K562 (cell line): ENCODE measurements around the gene NSUN2. TPM values are rescaled to one million over a fixed set of nuclear protein-coding genes. Genes with fewer than 3 reads are reported as not detected.

Experiments
- ATAC-seq: fragments of 200-7000 bp; cut with Tn5 transposase; 3 replicates; pipeline ENCODE4 v1.9.1; 2020; ENCODE audit warnings: moderate library complexity
- BruUV-seq: library from RNA; stranded (reverse); fragments of 400-500 nt; replicated peaks from 2 replicates; lab custom pipeline; 2021; lab: Mats Ljungman, UMichigan
- CTCF ChIA-PET: fragments of 300-600 bp; formaldehyde crosslinking; extraction: SDS; loops from one replicate; lab custom pipeline; 2021; ENCODE audit warnings: low intra/inter-chr PET ratio; lab: Yijun Ruan, JAX
- POLR2A ChIA-PET: fragments of 300-600, 350-650 bp; sonication (Branson Sonifier 250); formaldehyde crosslinking; extraction: SDS; loops from one replicate; lab custom pipeline; 2021; ENCODE audit warnings: antibody characterized with exemption, inconsistent platforms; lab: Yijun Ruan, JAX
- DNase-seq, 4 experiments: peaks; one replicate each; pipeline versions ENCODE4 v3.0.0 to v3.0.0-alpha.2; 2011 to 2018; ENCODE audit warnings: low spot score in 3 of 4, mixed read lengths in 3 of 4; ENCODE audit errors: extremely low read depth in 1 of 4
- FAIRE-seq: peaks from 2 replicates; lab custom pipeline; 2011; peaks lifted over from hg19 to GRCh38; lab: Jason Lieb, UNC
- H2AFZ ChIP-seq: 2 replicates; pipeline ENCODE4 v1.6.0; 2011; ENCODE audit warnings: low read depth, low read length, control low read depth, inconsistent platforms
- H3K27ac ChIP-seq: fragments of 200-600 bp; 3 replicates; pipeline ENCODE4 v1.8.0; 2011; ENCODE audit warnings: low read depth, mild to moderate bottlenecking, control low read depth, inconsistent platforms, low read length, moderate library complexity, mixed read lengths; ENCODE audit errors: extremely low read depth
- H3K27me3 ChIP-seq, 2 experiments: fragments of 300-600 bp in 1 of 2; 2 replicates in 1 of 2; 3 replicates in 1 of 2; pipeline versions ENCODE4 v1.6.0 to v1.8.0; 2011; ENCODE audit warnings: inconsistent platforms in 2 of 2, low read length in 2 of 2, mild to moderate bottlenecking in 1 of 2, mixed read lengths in 1 of 2, moderate library complexity in 1 of 2; ENCODE audit not compliant: control insufficient read depth in 2 of 2, insufficient read depth in 2 of 2
- H3K36me3 ChIP-seq: fragments of 300-600 bp; 3 replicates; pipeline ENCODE4 v1.8.0; 2011; ENCODE audit warnings: mild to moderate bottlenecking, low read length, inconsistent platforms; ENCODE audit not compliant: control insufficient read depth, insufficient read depth
- H3K4me1 ChIP-seq, 2 experiments: fragments of 200-600 bp in 1 of 2; replicated peaks in 1 of 2; 2 replicates in 1 of 2; 3 replicates in 1 of 2; pipeline versions ENCODE4 v1.5.1 to v1.8.0; 2011; ENCODE audit warnings: inconsistent platforms in 2 of 2, low read length in 2 of 2, mild to moderate bottlenecking in 1 of 2, mixed read lengths in 1 of 2, moderate library complexity in 1 of 2; ENCODE audit not compliant: control insufficient read depth in 2 of 2, insufficient read depth in 2 of 2
- H3K4me2 ChIP-seq: 2 replicates; pipeline ENCODE4 v1.6.1; 2011; ENCODE audit warnings: low read length, control low read depth, inconsistent platforms, mixed read lengths; ENCODE audit not compliant: insufficient read depth
- H3K4me3 ChIP-seq: fragments of 200-600 bp; sonication (generic), shearing (Covaris generic); 2 replicates; pipeline ENCODE4 v1.5.1; 2016; ENCODE audit warnings: control low read depth, inconsistent platforms
- H3K79me2 ChIP-seq: fragments of 200-600 bp; 3 replicates; pipeline ENCODE4 v1.8.0; 2011; ENCODE audit warnings: low read length, inconsistent platforms; ENCODE audit not compliant: control insufficient read depth, insufficient read depth
- H3K9ac ChIP-seq, 2 experiments: 2 replicates each; pipeline versions ENCODE4 v1.6.0 to v1.6.1; 2011; ENCODE audit warnings: low read depth in 2 of 2, low read length in 2 of 2, control low read depth in 1 of 2, inconsistent platforms in 1 of 2, mild to moderate bottlenecking in 1 of 2, mixed read lengths in 1 of 2; ENCODE audit not compliant: insufficient read depth in 1 of 2
- H3K9me1 ChIP-seq: one replicate; pipeline ENCODE4 v1.6.0; 2011; ENCODE audit warnings: inconsistent platforms, mild to moderate bottlenecking, low read length, moderate library complexity; ENCODE audit not compliant: control insufficient read depth, insufficient read depth
- H3K9me3 ChIP-seq: replicated peaks from 2 replicates; pipeline ENCODE4 v1.5.1; 2011; ENCODE audit warnings: low read depth, low read length, inconsistent platforms; ENCODE audit not compliant: control insufficient read depth, insufficient read depth
- H4K20me1 ChIP-seq: replicated peaks from 2 replicates; pipeline ENCODE4 v1.6.1; 2011; ENCODE audit warnings: low read length, inconsistent platforms, mixed read lengths; ENCODE audit not compliant: control insufficient read depth, insufficient read depth
- ADNP ChIP-seq: fragments of 200-800 bp; sonication (Bioruptor generic); IDR thresholded peaks from 2 replicates; pipeline ENCODE4 v1.6.1; 2016; ENCODE audit warnings: missing genetic modification characterization, missing compliant biosample characterization
- COPS2 ChIP-seq: fragments of 450-650 bp; conservative IDR thresholded peaks from 2 replicates; pipeline ENCODE4 v1.6.1; 2016; ENCODE audit warnings: mild to moderate bottlenecking, moderate library complexity
- ETS1 ChIP-seq: conservative IDR thresholded peaks from 2 replicates; pipeline ENCODE4 v1.6.1; 2011; ENCODE audit warnings: low read depth, mild to moderate bottlenecking, low read length; ENCODE audit not compliant: control insufficient read depth
- FOXK1 ChIP-seq: sonication (generic); formaldehyde crosslinking; IDR thresholded peaks from 2 replicates; pipeline ENCODE4 v1.8.0; 2022; ENCODE audit warnings: missing genetic modification reagents, mild to moderate bottlenecking, borderline replicate concordance
- HIVEP1 ChIP-seq: fragments of 250-450 bp; sonication (Bioruptor Pico); IDR thresholded peaks from 2 replicates; pipeline ENCODE4 v1.4.0; 2020; ENCODE audit warnings: mild to moderate bottlenecking
- KLF16 ChIP-seq: IDR thresholded peaks from 2 replicates; pipeline ENCODE4 v1.6.1; 2016; ENCODE audit warnings: antibody characterized with exemption
- KLF6 ChIP-seq: fragments of 250-450 bp; sonication (Bioruptor Pico); IDR thresholded peaks from 2 replicates; pipeline ENCODE4 v1.4.0; 2020; ENCODE audit warnings: mild to moderate bottlenecking, moderate library complexity, borderline replicate concordance
- MEIS2 ChIP-seq: fragments of 450-650 bp; IDR thresholded peaks from 2 replicates; pipeline ENCODE4 v1.6.1; 2014; ENCODE audit warnings: mild to moderate bottlenecking; ENCODE audit not compliant: partially characterized antibody
- MTA3 ChIP-seq: fragments of 450-650 bp; formaldehyde crosslinking; IDR thresholded peaks from 2 replicates; pipeline ENCODE4 v1.6.1; 2017; ENCODE audit warnings: mild to moderate bottlenecking, borderline replicate concordance
- NFRKB ChIP-seq: fragments of 450-650 bp; IDR thresholded peaks from 2 replicates; pipeline ENCODE4 v1.6.1; 2016; ENCODE audit warnings: low read depth
- NR4A1 ChIP-seq, 2 experiments: fragments of 250-450 bp in 1 of 2; fragments of 450-650 bp in 1 of 2; sonication (Bioruptor Pico) in 1 of 2; IDR thresholded peaks; 2 replicates each; pipeline versions ENCODE4 v1.4.0 to v1.6.1; 2016 to 2020; ENCODE audit warnings: mild to moderate bottlenecking in 2 of 2, missing compliant biosample characterization in 1 of 2, missing genetic modification characterization in 1 of 2, moderate library complexity in 1 of 2
- PBX2 ChIP-seq, 2 experiments: IDR thresholded peaks in 1 of 2; conservative IDR thresholded peaks in 1 of 2; 2 replicates each; pipeline ENCODE4 v1.6.1; 2016; ENCODE audit warnings: low read depth in 2 of 2, mild to moderate bottlenecking in 1 of 2, missing compliant biosample characterization in 1 of 2, missing genetic modification characterization in 1 of 2, moderate library complexity in 1 of 2
- RBM25 ChIP-seq: fragments of 200-400 bp; formaldehyde crosslinking; IDR thresholded peaks from 2 replicates; pipeline ENCODE4 v1.6.1; 2018; ENCODE audit warnings: low read length, low read depth, moderate library complexity; ENCODE audit not compliant: severe bottlenecking
- TEAD4 ChIP-seq, 2 experiments: sonication (generic) in 1 of 2; formaldehyde crosslinking in 1 of 2; IDR thresholded peaks; 2 replicates each; pipeline versions ENCODE4 v1.6.1 to v1.8.0; 2012 to 2022; ENCODE audit warnings: borderline replicate concordance in 1 of 2, inconsistent platforms in 1 of 2, low read length in 1 of 2, mild to moderate bottlenecking in 1 of 2, missing genetic modification reagents in 1 of 2
- ZNF778 ChIP-seq: fragments of 450-650 bp; formaldehyde crosslinking; IDR thresholded peaks from 2 replicates; pipeline ENCODE4 v1.4.0; 2020; ENCODE audit warnings: mild to moderate bottlenecking, moderate library complexity
- WGBS: fragments of 100-300 bp; shearing (Covaris generic); methylation state at CpG from one replicate; pipeline ENCODE4 v1.1.6; 2016; ENCODE audit warnings: low coverage, mixed read lengths; ENCODE audit not compliant: insufficient coverage; ENCODE audit errors: missing lambda C conversion rate; 5-methylcytosine and 5-hydroxymethylcytosine counted together
- in situ Hi-C: fragments of 300-500 bp; cut with MboI; formaldehyde crosslinking; loops from 4 replicates; pipeline ENCODE4 v1.15.0; 2018; ENCODE audit warnings: inconsistent platforms, mixed read lengths
- intact Hi-C: fragments of 100-400 bp; cut with micrococcal nuclease; formaldehyde crosslinking; loops from 2 replicates; pipeline ENCODE4 v1.14.2; 2022
- polyA plus RNA-seq, 8 experiments: library from polyadenylated mRNA; depleted of rRNA in 4 of 8; stranded (reverse) in 5 of 8; unstranded in 3 of 8; fragments of >200 nt; fragmentation: Nextera tagmentation in 2 of 8; fragmentation: Illumina TruSeq in 1 of 8; extraction: Ambion mirVana in 2 of 8; extraction: Trizol in 1 of 8; gene quantifications; 2 replicates each; pipeline versions ENCODE4 v1.2.1 to v1.2.3, GENCODE V29; 2011 to 2014; ENCODE audit warnings: inconsistent platforms in 1 of 8, missing spikeins in 1 of 8
- total RNA-seq, 7 experiments: library from RNA; depleted of rRNA in 6 of 7; stranded (reverse); fragments of >200 nt in 6 of 7; fragmentation: Illumina TruSeq in 2 of 7; extraction: Trizol in 2 of 7; gene quantifications; 2 replicates each; pipeline versions ENCODE4 v1.2.1 to v1.2.3, GENCODE V29; 2011 to 2021; ENCODE audit warnings: low replicate concordance in 1 of 7
- TF ChIP-seq, protein P1 (sequence below): fragments of 250-450 bp; sonication (Bioruptor Pico); IDR thresholded peaks from 2 replicates; pipeline ENCODE4 v1.6.1; 2021; ENCODE audit warnings: mild to moderate bottlenecking
- TF ChIP-seq, protein P2 (sequence below): fragments of 200-800 bp; sonication (Bioruptor generic); IDR thresholded peaks from 2 replicates; pipeline ENCODE4 v1.6.1; 2017; ENCODE audit warnings: missing genetic modification characterization, missing compliant biosample characterization

The NSUN2 gene
- total and polyA plus RNA-seq, 9 of the 15 experiments (the other 6 are each of a cell fraction or from before 2014, with no cell fraction given), result 9.2 to 167 (median 127) TPM

GRCh38 chr5:6608016-6608415 is 24.8 kb downstream of the NSUN2 start:
- ChIA-PET POLR2A (interaction anchor here (0.8 to 1.9 kb wide), 5 partner anchors 9 to 34 kb away, joined by 3 to 7 read pairs (median 4); no protein-coding TSS in a partner anchor), CTCF (no interaction called here)
- Histone ChIP-seq H2AFZ (no peak overlapping the region), H3K27ac (no peak overlapping the region), H3K4me3 (no peak overlapping the region), H3K4me2 (no peak overlapping the region), H4K20me1 (peaks cover 7% of the 10 kb centered on the region), H3K27me3 (no peaks in the 10 kb centered on the region), H3K9me3 (no peaks in the 10 kb centered on the region), H3K36me3 (peaks cover 97% of the 10 kb centered on the region), H3K79me2 (peaks cover 22% of the 10 kb centered on the region), H3K4me1 (no peaks in the 10 kb centered on the region), H3K9me1 (no peaks in the 10 kb centered on the region), H3K9ac (no peak overlapping the region)
- BruUV-seq, result no TSS peak
- 94% methylated on average over 3 of the region's 3 CpGs for WGBS
- DNase-seq, result no peak
- in situ Hi-C loops (no loop called here), intact Hi-C loops (no loop called here)
- FAIRE-seq, result no peak
- no peak for ATAC-seq
- TF ChIP-seq ZNF778 (CRISPR knock-in tag) (no peak), NR4A1 (CRISPR knock-in tag; IDR thresholded peaks at IDR 0.05) (no peak), NR4A1 (tag; IDR thresholded peaks at IDR 0.05) (no peak), FOXK1 (CRISPR knock-in tag) (no peak), HIVEP1 (CRISPR knock-in tag) (no peak), KLF6 (no peak), MEIS2 (no peak), ADNP (tag) (no peak), NFRKB (no peak), KLF16 (no peak), MTA3 (no peak), COPS2 (no peak), TEAD4 (IDR thresholded peaks at IDR 0.05; ENCODE audit: low read length) (no peak), TEAD4 (CRISPR knock-in tag; IDR thresholded peaks at IDR 0.05; ENCODE audit: borderline replicate concordance) (no peak), RBM25 (no peak), ETS1 (no peak), PBX2 (CRISPR knock-in tag; IDR thresholded peaks at IDR 0.05; ENCODE audit: low read depth) (no peak), PBX2 (tag; conservative IDR thresholded peaks at IDR 0.05; ENCODE audit: low read depth) (no peak)
- TF ChIP-seq, protein P1, sequence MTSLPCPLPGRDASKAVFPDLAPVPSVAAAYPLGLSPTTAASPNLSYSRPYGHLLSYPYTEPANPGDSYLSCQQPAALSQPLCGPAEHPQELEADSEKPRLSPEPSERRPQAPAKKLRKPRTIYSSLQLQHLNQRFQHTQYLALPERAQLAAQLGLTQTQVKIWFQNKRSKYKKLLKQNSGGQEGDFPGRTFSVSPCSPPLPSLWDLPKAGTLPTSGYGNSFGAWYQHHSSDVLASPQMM, result no peak
- TF ChIP-seq, protein P2, sequence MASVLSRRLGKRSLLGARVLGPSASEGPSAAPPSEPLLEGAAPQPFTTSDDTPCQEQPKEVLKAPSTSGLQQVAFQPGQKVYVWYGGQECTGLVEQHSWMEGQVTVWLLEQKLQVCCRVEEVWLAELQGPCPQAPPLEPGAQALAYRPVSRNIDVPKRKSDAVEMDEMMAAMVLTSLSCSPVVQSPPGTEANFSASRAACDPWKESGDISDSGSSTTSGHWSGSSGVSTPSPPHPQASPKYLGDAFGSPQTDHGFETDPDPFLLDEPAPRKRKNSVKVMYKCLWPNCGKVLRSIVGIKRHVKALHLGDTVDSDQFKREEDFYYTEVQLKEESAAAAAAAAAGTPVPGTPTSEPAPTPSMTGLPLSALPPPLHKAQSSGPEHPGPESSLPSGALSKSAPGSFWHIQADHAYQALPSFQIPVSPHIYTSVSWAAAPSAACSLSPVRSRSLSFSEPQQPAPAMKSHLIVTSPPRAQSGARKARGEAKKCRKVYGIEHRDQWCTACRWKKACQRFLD (CRISPR knock-in tag), result no peak
